ENCODE results near the gene PTK7.

Gene PTK7

DNA sequence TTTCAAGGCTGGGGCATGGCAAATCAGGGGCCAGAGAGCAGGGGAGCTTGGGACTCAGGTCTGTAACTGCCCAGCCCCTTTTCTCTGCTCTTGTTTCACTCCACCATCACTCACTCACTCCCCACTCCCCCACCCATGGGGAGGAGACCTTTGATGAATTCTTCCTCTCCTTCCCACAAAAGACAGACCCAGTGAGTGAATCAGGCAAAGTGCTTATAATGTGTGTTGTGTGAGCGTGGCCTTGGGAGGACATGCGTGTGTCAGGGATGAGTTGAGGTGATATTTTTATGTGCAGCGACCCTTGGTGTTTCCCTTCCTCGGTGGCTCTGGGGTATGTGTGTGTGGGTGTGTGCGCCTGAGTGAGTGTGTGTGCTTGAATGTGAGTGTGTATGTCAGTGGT lies 104.9 kb downstream of the PTK7 start:
- DNase-seq (ENCODE audit: low spot score), result no peak

GRCh38 chr6:43181621-43181941 lies 105.5 kb downstream of the PTK7 start:
- DNase-seq (ENCODE audit: low spot score), result no peak

DNA sequence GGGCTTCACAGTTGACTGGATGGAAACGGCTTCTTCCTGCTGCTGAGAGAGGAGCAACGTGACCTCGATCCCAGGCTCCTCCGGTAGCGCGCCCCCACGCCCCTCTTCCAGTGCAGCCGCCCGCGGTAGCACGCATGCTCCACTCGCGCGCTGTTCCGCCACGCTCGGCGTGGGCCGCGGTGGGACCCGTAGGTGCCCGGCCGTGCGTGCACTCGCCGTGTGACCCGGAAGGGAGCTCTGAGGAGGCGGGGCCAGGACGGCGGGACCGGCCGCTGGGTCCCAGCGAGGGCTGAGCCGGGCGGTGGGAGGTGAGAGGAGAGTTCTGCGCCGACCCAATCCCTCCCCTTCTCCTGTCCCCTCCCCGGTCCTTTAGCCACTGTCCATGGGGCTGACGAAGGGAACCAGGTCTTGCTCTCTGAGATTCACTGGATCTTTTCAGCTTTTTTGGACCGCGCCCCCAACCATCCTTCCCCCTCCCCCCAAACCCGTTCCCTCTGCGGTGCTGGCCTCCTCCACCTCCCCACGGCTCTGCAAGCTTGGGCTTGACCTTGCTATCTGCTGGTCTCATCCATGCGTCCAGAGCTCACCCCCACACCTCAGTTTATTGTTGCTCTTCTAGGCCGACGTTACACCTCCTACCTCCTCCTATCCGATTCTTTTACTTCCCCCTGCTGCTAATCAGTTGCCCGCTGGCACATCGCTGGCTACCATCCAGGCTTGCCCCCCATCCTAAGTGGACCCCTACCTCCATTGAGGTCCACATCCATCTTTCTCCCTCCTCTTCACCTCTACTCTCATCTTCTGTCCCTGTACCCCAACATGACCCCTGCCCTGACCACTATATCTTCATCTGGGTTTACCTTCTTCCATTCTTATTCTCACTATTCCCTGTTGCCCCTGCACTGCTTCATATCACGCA lies 106.1 kb downstream of the PTK7 start, which contains the start of gene CUL9:
Gene CUL9 (plus strand): TSS at position 255 of the 919 bp plus-strand sequence. CDS start 2,115 bp downstream, outside the sequence.
- peak; percentile 74 for DNase-seq (ENCODE audit: low spot score)

GRCh38 chr6:43183441-43183840 lies 107.3 kb downstream of the PTK7 start:
- no peak for DNase-seq (ENCODE audit: low spot score)

DNA sequence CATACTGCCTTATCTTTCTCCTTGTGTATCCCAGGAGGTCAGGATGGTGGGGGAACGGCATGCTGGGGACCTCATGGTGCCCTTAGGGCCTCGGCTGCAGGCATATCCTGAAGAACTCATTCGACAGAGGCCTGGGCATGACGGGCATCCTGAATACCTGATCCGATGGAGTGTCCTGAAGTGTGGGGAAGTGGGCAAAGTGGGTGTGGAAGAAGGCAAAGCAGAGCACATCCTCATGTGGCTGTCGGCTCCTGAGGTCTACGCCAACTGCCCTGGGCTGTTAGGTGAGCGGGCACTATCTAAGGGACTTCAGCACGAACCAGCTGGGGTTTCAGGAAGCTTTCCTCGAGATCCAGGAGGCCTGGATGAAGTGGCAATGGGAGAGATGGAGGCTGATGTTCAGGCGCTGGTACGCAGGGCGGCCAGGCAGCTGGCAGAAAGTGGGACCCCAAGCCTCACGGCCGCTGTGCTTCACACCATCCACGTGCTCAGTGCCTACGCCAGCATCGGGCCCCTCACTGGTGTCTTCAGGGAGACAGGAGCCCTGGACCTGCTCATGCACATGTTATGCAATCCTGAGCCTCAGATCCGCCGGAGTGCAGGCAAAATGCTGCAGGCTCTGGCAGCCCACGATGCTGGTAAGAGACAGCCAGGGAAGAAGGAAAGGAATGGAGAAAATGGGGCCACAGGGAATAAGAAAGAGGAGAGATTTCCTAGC lies 108.3 kb downstream of the PTK7 start:
- DNase-seq (ENCODE audit: low spot score), result no peak

- no peak for DNase-seq (ENCODE audit: low spot score)
Measured at GRCh38 chr6:43185391-43185985, 109.4 kb downstream of the PTK7 start.

- DNase-seq (ENCODE audit: low spot score), result no peak
Measured at GRCh38 chr6:43186019-43186418, 109.9 kb downstream of the PTK7 start.

DNA sequence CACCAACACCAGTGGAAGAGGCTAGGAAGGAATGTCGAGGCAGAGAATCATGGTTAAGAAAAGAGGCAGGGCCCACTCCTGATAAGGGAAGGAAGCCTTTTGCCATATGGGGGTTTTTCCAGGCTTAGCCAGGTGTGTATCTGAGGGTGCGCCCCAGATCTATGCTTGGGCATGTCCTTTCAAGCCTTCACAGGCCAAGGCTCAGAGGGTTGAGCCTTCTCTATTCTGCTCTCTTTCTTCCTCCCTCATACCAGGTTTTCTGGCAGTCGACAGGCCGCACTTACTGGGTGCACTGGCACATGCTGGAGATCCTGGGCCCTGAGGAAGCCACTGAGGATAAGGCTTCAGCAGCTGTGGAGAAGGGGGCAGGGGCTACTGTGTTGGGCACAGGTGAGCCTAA lies 110.6 kb downstream of the PTK7 start:
- no peak for DNase-seq (ENCODE audit: low spot score)

DNA sequence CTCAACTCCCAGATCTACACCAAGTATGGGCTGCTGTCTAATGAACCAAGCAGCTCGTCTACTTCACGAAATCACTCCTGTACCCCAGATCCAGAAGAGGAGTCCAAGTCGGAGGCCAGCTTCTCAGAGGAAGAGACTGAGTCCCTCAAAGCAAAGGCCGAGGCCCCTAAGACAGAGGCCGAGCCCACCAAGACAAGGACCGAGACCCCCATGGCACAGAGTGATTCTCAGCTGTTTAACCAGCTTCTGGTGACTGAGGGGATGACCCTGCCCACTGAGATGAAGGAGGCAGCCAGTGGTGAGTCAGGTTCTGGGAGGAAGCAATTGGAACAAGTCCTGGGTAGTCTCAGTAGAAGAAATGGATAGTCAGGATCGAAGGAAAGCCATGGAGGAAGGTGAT lies 111.7 kb downstream of the PTK7 start:
- DNase-seq (ENCODE audit: low spot score), result no peak

DNA sequence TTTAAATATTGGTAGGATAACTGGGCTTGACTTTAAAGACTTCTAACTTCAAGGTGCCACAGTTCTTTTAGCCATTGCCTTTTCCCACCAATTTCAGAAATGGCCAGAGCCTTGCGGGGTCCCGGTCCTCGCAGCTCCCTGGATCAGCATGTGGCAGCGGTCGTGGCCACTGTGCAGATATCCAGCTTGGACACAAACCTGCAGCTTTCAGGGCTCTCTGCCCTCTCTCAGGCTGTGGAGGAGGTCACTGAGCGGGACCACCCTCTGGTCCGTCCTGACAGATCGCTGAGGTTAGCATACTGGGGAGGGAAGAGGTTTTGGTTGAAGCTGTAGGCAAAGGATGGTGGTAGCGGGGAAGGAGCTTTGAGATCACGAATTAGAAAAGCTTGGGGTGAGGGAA lies 112.3 kb downstream of the PTK7 start:
- DNase-seq (ENCODE audit: low spot score), result no peak

- DNase-seq (ENCODE audit: low spot score), result no peak
Measured at GRCh38 chr6:43189776-43190304, 113.7 kb downstream of the PTK7 start.

- no peak for DNase-seq (ENCODE audit: low spot score)
Measured at GRCh38 chr6:43192911-43193310, 116.8 kb downstream of the PTK7 start.

DNA sequence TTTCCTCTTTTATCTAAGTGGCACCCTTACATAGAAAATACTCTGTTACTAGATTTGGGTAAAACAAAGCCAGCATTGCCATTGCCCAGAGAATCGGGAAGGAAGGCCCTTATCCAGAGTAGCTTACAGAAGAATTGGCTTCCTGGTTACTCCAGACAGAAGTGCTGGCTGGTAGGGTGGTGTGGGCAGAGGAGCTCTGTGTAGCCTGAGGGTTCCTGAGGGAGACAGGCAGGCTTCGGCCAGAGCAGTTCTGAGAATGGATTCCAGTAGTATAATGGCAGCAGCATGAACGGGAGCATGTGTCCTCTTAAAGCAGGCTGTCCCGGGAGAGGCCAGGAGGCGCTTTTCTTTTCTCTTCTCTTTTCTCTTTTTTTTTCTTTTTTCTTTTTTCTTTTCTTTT lies 117.8 kb downstream of the PTK7 start:
- no peak for DNase-seq (ENCODE audit: low spot score)

DNA sequence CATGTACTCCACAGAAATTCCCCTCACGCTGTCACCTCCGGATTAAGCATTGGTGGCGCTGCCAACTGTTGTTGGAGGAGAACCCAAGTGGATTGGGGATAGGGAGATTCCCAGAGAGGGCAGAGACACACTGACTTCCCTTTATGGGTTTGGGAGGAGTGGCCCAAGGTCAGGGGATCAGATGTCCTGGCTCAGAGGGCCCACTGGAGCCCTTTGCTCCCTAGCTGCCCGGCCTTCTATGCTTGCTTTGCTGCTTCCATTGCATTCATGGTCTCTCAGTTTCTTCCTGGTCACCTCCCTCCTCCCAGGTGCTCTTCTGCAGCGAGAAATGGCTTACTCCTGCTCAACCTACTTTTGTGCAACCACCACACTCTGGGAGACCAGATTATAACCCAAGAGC lies 120.2 kb downstream of the PTK7 start:
- no peak for DNase-seq (ENCODE audit: low spot score)

GRCh38 chr6:43199912-43200311 lies 123.8 kb downstream of the PTK7 start:
- no peak for DNase-seq (ENCODE audit: low spot score)

DNA sequence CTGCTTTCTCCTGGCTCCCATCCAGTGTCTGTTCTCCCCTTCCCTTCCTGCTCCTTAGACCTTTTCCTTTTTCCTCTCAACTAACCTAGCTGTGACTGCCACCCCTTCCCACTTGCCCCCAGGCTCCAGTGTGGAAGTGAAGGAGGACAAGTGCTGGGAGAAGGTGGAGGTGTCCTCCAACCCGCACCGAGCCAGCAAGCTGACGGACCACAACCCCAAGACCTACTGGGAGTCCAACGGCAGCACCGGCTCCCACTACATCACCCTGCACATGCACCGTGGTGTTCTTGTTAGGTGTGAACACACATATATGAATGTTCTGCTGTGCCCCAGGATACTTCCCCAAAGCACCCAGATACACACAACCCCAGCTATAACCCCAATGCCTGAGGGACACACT lies 124.4 kb downstream of the PTK7 start:
- no peak for DNase-seq (ENCODE audit: low spot score)

- no peak for DNase-seq (ENCODE audit: low spot score)
Measured at GRCh38 chr6:43202451-43202850, 126.3 kb downstream of the PTK7 start.

GRCh38 chr6:43203029-43203717 lies 127.1 kb downstream of the PTK7 start:
- no peak for DNase-seq (ENCODE audit: low spot score)

- no peak for DNase-seq (ENCODE audit: low spot score)
Measured at GRCh38 chr6:43203718-43204095, 127.6 kb downstream of the PTK7 start.

- DNase-seq (ENCODE audit: low spot score), result no peak
Measured at GRCh38 chr6:43204271-43205105, 128.4 kb downstream of the PTK7 start.

DNA sequence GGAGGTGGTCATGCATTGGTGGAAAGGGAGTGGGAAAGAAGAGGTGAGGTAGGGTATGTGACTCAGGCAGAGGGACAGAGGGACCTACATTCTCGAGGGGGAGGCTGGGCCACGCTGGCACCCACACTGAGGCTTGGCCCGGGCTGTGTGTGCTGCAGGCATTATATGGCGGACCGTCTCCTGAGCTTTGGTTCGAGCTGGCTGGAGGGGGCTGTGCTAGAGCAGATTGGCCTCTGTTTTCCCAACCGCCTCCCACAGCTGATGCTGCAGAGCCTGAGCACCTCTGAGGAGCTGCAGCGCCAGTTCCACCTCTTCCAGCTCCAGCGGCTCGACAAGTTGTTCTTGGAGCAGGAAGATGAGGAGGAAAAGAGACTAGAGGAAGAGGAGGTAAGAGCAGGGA lies 129.7 kb downstream of the PTK7 start:
- DNase-seq (ENCODE audit: low spot score), result no peak

Data from HuH-7.5 (cell line).